GM10266 (cell line): ENCODE data around the gene CLDN14.
A peak's percentile ranks its signal among the peaks of the same experiment; 100 is the strongest.

ENCODE experiments used
- DNase-seq: peaks from one replicate; pipeline ENCODE4 v3.0.0; 2012; ENCODE audit errors: extremely low spot score
- CTCF ChIP-seq: IDR thresholded peaks from 2 replicates; pipeline ENCODE4 v1.5.1; 2012; ENCODE audit warnings: mild to moderate bottlenecking, low read depth; ENCODE audit not compliant: control insufficient read depth, insufficient read depth; ENCODE audit errors: missing control alignments

CLDN14 gene

GRCh38 chr21:36433059-36433709 is 46.7 kb downstream of the CLDN14 start:
- TF ChIP-seq CTCF: no peak
- DNase-seq: no peak

- no peak for DNase-seq
Measured at GRCh38 chr21:36431252-36431651, 48.7 kb downstream of the CLDN14 start.

GRCh38 chr21:36430841-36431240 is 49.1 kb downstream of the CLDN14 start:
- DNase-seq: no peak
- no peak for TF ChIP-seq CTCF

More at GRCh38 chr21:36431252-36431651, 48.7 kb downstream of the CLDN14 start:
- TF ChIP-seq CTCF: no peak

GRCh38 chr21:36429947-36430546 is 49.9 kb downstream of the CLDN14 start:
- DNase-seq: peak; percentile 77

GRCh38 chr21:36428761-36429432 is 51.0 kb downstream of the CLDN14 start:
- no peak for TF ChIP-seq CTCF
- no peak for DNase-seq

More at GRCh38 chr21:36429947-36430546, 49.9 kb downstream of the CLDN14 start:
- no peak for TF ChIP-seq CTCF

GRCh38 chr21:36427502-36427901 is 52.4 kb downstream of the CLDN14 start:
- DNase-seq: no peak
- no peak for TF ChIP-seq CTCF

- TF ChIP-seq CTCF: no peak
- no peak for DNase-seq
Measured at GRCh38 chr21:36425286-36425685, 54.6 kb downstream of the CLDN14 start.
